GM10266 (cell line): Measurements from ENCODE around the gene WTAP.
"Not testable (repeated sequence)": the region's sequence is repeated elsewhere in the genome, so short reads cannot be mapped to it uniquely, and the experiment has no call there.

Experiments
- DNase-seq: peaks from one replicate; pipeline ENCODE4 v3.0.0; 2012; ENCODE audit errors: extremely low spot score
- CTCF ChIP-seq: IDR thresholded peaks from 2 replicates; pipeline ENCODE4 v1.5.1; 2012; ENCODE audit warnings: mild to moderate bottlenecking, low read depth; ENCODE audit not compliant: control insufficient read depth, insufficient read depth; ENCODE audit errors: missing control alignments

WTAP gene

GRCh38 chr6:159695984-159696383 is 31.3 kb upstream of the WTAP start:
- TF ChIP-seq CTCF, result no peak
- no peak for DNase-seq

- no peak for TF ChIP-seq CTCF
- DNase-seq, result no peak
These were observed 26.3 kb upstream of the WTAP start for GRCh38 chr6:159700970-159701369.

GRCh38 chr6:159701413-159701999 is 25.8 kb upstream of the WTAP start:
- DNase-seq, result no peak
- TF ChIP-seq CTCF, result no peak

GRCh38 chr6:159710603-159711002 is 16.7 kb upstream of the WTAP start:
- DNase-seq, result not testable (repeated sequence)

- DNase-seq, result not testable (repeated sequence)
These were observed 14.9 kb upstream of the WTAP start for GRCh38 chr6:159712389-159712788.

GRCh38 chr6:159713984-159714383 is 13.3 kb upstream of the WTAP start:
- DNase-seq, result no peak
- no peak for TF ChIP-seq CTCF

- TF ChIP-seq CTCF, result no peak
- DNase-seq, result no peak
These were observed 12.9 kb upstream of the WTAP start for GRCh38 chr6:159714404-159714803.

- no peak for DNase-seq
These were observed 12.1 kb upstream of the WTAP start for GRCh38 chr6:159715166-159715565.

More at GRCh38 chr6:159715166-159715565, 12.1 kb upstream of the WTAP start:
- TF ChIP-seq CTCF, result no peak
